GM23338 (cell line): ENCODE results near the gene CXCL12. TPM values are rescaled to one million over a fixed set of nuclear protein-coding genes. Genes with fewer than 3 reads are reported as not detected.

Experiments
- ATAC-seq: fragments of 200-7000 bp; cut with Tn5 transposase; 3 replicates; pipeline ENCODE4 v1.9.1; 2020
- DNase-seq: peaks from one replicate; pipeline ENCODE4 v3.0.0-alpha.2; 2015; ENCODE audit warnings: low spot score
- H2AFZ ChIP-seq: fragments of 200-600 bp; sonication (generic); 2 replicates; pipeline ENCODE4 v1.8.0; 2016; ENCODE audit warnings: antibody characterized with exemption, mild to moderate bottlenecking, moderate library complexity
- H3F3A ChIP-seq: fragments of 200-600 bp; sonication (generic); replicated peaks from 2 replicates; pipeline ENCODE4 v1.8.0; 2017; ENCODE audit warnings: antibody characterized with exemption, mixed run types, low read depth
- H3K27ac ChIP-seq: fragments of 200-600 bp; sonication (generic); 2 replicates; pipeline ENCODE4 v1.6.1; 2016; ENCODE audit warnings: low read depth
- H3K27me3 ChIP-seq: fragments of 200-600 bp; sonication (generic); 2 replicates; pipeline ENCODE4 v1.8.0; 2016; ENCODE audit warnings: mild to moderate bottlenecking, mixed run types, moderate library complexity; ENCODE audit not compliant: insufficient read depth
- H3K36me3 ChIP-seq: fragments of 200-600 bp; sonication (generic); 2 replicates; pipeline ENCODE4 v1.8.0; 2016; ENCODE audit warnings: mild to moderate bottlenecking; ENCODE audit not compliant: insufficient read depth
- H3K4me1 ChIP-seq: fragments of 200-600 bp; sonication (generic); 2 replicates; pipeline ENCODE4 v1.8.0; 2016; ENCODE audit warnings: mild to moderate bottlenecking, moderate library complexity; ENCODE audit not compliant: insufficient read depth
- H3K4me2 ChIP-seq: fragments of 200-600 bp; sonication (generic); 2 replicates; pipeline ENCODE4 v1.7.1; 2017; ENCODE audit warnings: mixed run types
- H3K4me3 ChIP-seq: fragments of 200-600 bp; sonication (generic); 2 replicates; pipeline ENCODE4 v1.6.1; 2016; ENCODE audit warnings: mixed run types
- H3K79me2 ChIP-seq: fragments of 200-600 bp; sonication (generic); replicated peaks from 2 replicates; pipeline ENCODE4 v1.8.0; 2017; ENCODE audit warnings: mild to moderate bottlenecking; ENCODE audit not compliant: insufficient read depth
- H3K9me2 ChIP-seq: fragments of 200-600 bp; sonication (generic); 2 replicates; pipeline ENCODE4 v1.8.0; 2017; ENCODE audit not compliant: insufficient read depth
- H4K20me1 ChIP-seq: fragments of 200-600 bp; sonication (generic); replicated peaks from 2 replicates; pipeline ENCODE4 v1.8.0; 2017; ENCODE audit warnings: mild to moderate bottlenecking; ENCODE audit not compliant: insufficient read depth
- H3K27ac Mint-ChIP-seq: 2 replicates; pipeline ENCODE4 v1.8.0; 2020; ENCODE audit warnings: inconsistent platforms, mild to moderate bottlenecking, moderate library complexity, mixed read lengths
- H3K27me3 Mint-ChIP-seq: 3 replicates; pipeline ENCODE4 v1.8.0; 2022; ENCODE audit warnings: low read depth, mild to moderate bottlenecking, moderate library complexity, mixed read lengths, inconsistent platforms; ENCODE audit not compliant: insufficient read depth, poor library complexity
- H3K36me3 Mint-ChIP-seq: 3 replicates; pipeline ENCODE4 v1.8.0; 2021; ENCODE audit warnings: low read depth, mild to moderate bottlenecking, inconsistent platforms, moderate library complexity, mixed read lengths
- H3K4me1 Mint-ChIP-seq: 3 replicates; pipeline ENCODE4 v1.8.0; 2020; ENCODE audit warnings: mild to moderate bottlenecking, inconsistent platforms, mixed read lengths
- H3K4me3 Mint-ChIP-seq: 3 replicates; pipeline ENCODE4 v1.8.0; 2021; ENCODE audit warnings: moderate library complexity, mild to moderate bottlenecking, inconsistent platforms, mixed read lengths
- H3K9me3 Mint-ChIP-seq: 3 replicates; pipeline ENCODE4 v1.8.0; 2020; ENCODE audit warnings: moderate library complexity, mild to moderate bottlenecking, inconsistent platforms, mixed read lengths
- CREB1 ChIP-seq: fragments of 250-450 bp; sonication (Bioruptor Pico); IDR thresholded peaks from 2 replicates; pipeline ENCODE4 v1.5.0; 2020; ENCODE audit warnings: low read depth, mild to moderate bottlenecking, moderate library complexity
- ETS1 ChIP-seq: IDR thresholded peaks from 2 replicates; pipeline ENCODE4 v1.6.1; 2016; ENCODE audit warnings: antibody characterized with exemption
- EZH2 ChIP-seq: fragments of 200-600 bp; sonication (generic); IDR thresholded peaks from one replicate; pipeline ENCODE4 v1.8.0; 2017; ENCODE audit warnings: antibody characterized with exemption, mild to moderate bottlenecking, low read depth; ENCODE audit not compliant: unreplicated experiment
- JUNB ChIP-seq: IDR thresholded peaks from one replicate; pipeline ENCODE4 v1.6.1; 2016; ENCODE audit warnings: antibody characterized with exemption; ENCODE audit not compliant: unreplicated experiment
- NANOG ChIP-seq: IDR thresholded peaks from 2 replicates; pipeline ENCODE4 v1.6.1; 2016; ENCODE audit warnings: antibody characterized with exemption, borderline replicate concordance
- ZNF462 ChIP-seq: fragments of 250-450 bp; sonication (Bioruptor Pico); IDR thresholded peaks from 2 replicates; pipeline ENCODE4 v1.5.0; 2020; ENCODE audit warnings: mild to moderate bottlenecking, moderate library complexity
- polyA plus RNA-seq: library from polyadenylated mRNA; unstranded; fragments of >200 nt; fragmentation: Nextera tagmentation; extraction: Ambion mirVana; gene quantifications from 2 replicates; pipeline ENCODE4 v1.2.1, GENCODE V29; 2016
- total RNA-seq: library from RNA; depleted of rRNA; stranded (reverse); fragments of >200 nt; shearing (Covaris generic); gene quantifications from 2 replicates; pipeline ENCODE4 v1.2.3, GENCODE V29; 2014

CXCL12 gene
- total and polyA plus RNA-seq, 2 experiments from 2014 or later, result 53.8 to 58.5 TPM

GRCh38 chr10:44389150-44389549, 4.3 kb upstream of the CXCL12 start (continued):
- no peak for TF ChIP-seq ZNF462 (CRISPR knock-in tag)
- TF ChIP-seq NANOG, result no peak
- no peak for TF ChIP-seq CREB1 (CRISPR knock-in tag)
- TF ChIP-seq EZH2, result no peak
- TF ChIP-seq ETS1, result no peak
- TF ChIP-seq JUNB, result no peak

DNA sequence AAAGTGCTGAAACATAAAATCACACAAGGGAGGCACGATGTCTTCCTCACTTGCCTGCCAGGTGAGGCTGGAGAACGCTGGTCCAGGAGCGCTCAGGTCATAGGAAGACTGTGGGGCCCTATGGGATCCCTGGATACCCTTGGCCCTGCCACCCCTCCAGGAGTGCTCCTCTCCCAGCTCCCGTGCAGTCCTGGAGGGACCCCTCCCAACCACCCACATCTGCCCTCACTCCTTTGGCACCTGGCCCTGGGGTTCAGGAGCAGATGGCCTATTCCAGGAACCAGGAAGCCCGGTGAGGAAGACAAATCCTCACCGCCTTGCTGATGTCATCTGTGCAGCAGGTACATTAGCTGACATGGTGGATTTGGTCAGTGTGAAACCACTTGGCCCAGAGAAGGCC, 3.7 kb upstream of the CXCL12 start:
- Histone ChIP-seq H3F3A (no peaks in the 10 kb centered on the region), H3K4me1 (peaks cover 3% of the 10 kb centered on the region; the same call in 1 of the 2 replicates), H3K4me3 (no peak overlapping the region), H3K27ac (no peak overlapping the region), H3K27me3 (peaks cover 32% of the 10 kb centered on the region), H3K79me2 (peaks cover 9% of the 10 kb centered on the region), H3K9me2 (no peaks in the 10 kb centered on the region), H4K20me1 (no peaks in the 10 kb centered on the region), H3K36me3 (no peaks in the 10 kb centered on the region; the same call in 1 of the 2 replicates), H2AFZ (no peak overlapping the region), H3K4me2 (no peak overlapping the region)
- peaks cover 7% of the 10 kb centered on the region for H3K4me1 Mint-ChIP-seq
- peaks cover 4% of the 10 kb centered on the region; the same call in 2 of the 3 replicates for H3K36me3 Mint-ChIP-seq
- ATAC-seq, result no peak
- DNase-seq, result no peak
- peaks cover 3% of the 10 kb centered on the region; the same call in 1 of the 3 replicates for H3K9me3 Mint-ChIP-seq
- H3K4me3 Mint-ChIP-seq, result no peak overlapping the region
- H3K27ac Mint-ChIP-seq, result no peak overlapping the region
- peaks cover 15% of the 10 kb centered on the region for H3K27me3 Mint-ChIP-seq
- no peak for TF ChIP-seq ZNF462 (CRISPR knock-in tag)
- no peak for TF ChIP-seq JUNB
